ENCODE data around the gene SCNN1B. TPM values are rescaled to one million over a fixed set of nuclear protein-coding genes. Genes with fewer than 3 reads are reported as not detected.

Gene SCNN1B
- total RNA-seq, 3 donors from 2014 or later (not counting 1 experiment from before 2014, with no cell fraction given), result not detected

DNA sequence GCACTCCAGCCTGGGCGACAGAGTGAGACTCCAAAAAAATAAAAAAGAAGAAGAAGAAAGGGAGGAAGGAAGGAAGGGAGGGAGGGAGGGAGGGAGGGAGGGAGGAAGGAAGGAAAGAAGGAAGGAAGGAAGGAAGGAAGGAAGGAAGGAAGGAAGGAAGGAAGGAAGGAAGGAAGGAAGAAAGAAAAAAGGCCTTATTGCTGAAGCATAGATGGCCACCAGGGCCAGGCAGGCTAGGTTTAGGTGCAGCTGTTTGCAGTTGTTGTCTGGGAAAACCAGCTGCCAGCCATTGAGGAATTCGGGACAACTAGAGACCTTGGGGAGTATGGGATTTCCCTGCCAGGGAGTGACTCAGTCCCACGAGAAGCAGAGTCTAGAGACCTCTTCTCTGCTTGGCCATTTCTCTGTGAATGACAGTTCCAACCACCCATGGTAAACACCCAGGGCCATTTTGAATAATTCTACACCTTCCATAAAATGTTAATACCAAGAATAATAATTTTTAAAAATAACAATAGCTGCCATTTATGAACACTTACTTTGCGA lies 31.0 kb downstream of the SCNN1B start:
- Mint-ChIP-seq H3K4me1 (no peaks in the 10 kb centered on the region), H3K36me3 (no peaks in the 10 kb centered on the region), H3K9me3 (no peaks in the 10 kb centered on the region), H3K4me3 (no peak overlapping the region), H3K27me3 (ENCODE audit: low read depth in 2 of 2) (peaks cover 2 to 10% of the 10 kb centered on the region in 2 donors), H3K27ac (no peak overlapping the region)
- Histone ChIP-seq H3K27ac (ENCODE audit: low read length) (no peak overlapping the region), H3K4me3 (ENCODE audit: low read length) (no peak overlapping the region), H3K9me3 (ENCODE audit: control insufficient read depth, insufficient read depth, low read length) (no peaks in the 10 kb centered on the region), H3K36me3 (ENCODE audit: control insufficient read depth, insufficient read depth, low read length) (no peaks in the 10 kb centered on the region), H3K27me3 (ENCODE audit: control insufficient read depth, insufficient read depth, low read length) (no peaks in the 10 kb centered on the region), H3K4me1 (ENCODE audit: control insufficient read depth, insufficient read depth, low read length) (no peaks in the 10 kb centered on the region)
- DNase-seq, result no peak
- no peak for ATAC-seq
- intact Hi-C loops (cut with micrococcal nuclease), result no loop called here
- WGBS (ENCODE audit: insufficient coverage), result 84% methylated on average over 4 of the region's 4 CpGs
- TF ChIP-seq, protein P1, sequence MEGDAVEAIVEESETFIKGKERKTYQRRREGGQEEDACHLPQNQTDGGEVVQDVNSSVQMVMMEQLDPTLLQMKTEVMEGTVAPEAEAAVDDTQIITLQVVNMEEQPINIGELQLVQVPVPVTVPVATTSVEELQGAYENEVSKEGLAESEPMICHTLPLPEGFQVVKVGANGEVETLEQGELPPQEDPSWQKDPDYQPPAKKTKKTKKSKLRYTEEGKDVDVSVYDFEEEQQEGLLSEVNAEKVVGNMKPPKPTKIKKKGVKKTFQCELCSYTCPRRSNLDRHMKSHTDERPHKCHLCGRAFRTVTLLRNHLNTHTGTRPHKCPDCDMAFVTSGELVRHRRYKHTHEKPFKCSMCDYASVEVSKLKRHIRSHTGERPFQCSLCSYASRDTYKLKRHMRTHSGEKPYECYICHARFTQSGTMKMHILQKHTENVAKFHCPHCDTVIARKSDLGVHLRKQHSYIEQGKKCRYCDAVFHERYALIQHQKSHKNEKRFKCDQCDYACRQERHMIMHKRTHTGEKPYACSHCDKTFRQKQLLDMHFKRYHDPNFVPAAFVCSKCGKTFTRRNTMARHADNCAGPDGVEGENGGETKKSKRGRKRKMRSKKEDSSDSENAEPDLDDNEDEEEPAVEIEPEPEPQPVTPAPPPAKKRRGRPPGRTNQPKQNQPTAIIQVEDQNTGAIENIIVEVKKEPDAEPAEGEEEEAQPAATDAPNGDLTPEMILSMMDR (IDR thresholded peaks at IDR 0.05), result no peak

DNA sequence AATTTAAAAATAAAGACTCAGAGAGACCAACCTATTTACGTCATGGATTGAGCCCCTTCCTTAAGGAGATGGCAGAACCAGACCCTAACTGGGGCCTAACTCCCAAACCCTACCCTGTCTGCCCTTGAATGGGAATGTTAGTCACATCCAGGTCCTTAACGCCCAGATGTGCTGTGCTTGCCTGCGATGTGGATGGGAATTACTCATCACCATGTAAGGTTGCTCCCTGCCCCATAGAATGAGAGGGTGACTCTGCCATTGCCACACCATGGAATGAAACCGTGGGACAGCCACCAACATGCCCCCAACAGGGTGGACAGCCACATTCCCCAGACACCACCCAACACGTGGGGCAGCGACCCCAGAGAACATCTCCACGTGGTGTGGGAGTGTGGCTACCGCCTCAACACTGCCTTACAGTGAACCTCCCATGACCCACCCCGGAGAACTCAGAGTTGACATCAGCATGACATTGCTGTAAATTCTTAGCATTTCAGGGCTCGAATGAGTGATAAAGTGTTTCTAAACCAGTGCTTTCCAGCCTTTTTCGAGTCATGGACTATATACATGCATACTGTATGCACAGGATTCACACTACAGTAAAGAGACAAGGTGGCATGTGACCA lies 31.8 kb downstream of the SCNN1B start:
- no peaks in the 10 kb centered on the region for H3K4me1 Mint-ChIP-seq
- 91% methylated on average over 11 of the region's 11 CpGs for WGBS (ENCODE audit: insufficient coverage)
- no peaks in the 10 kb centered on the region for H3K4me1 ChIP-seq (ENCODE audit: control insufficient read depth, insufficient read depth, low read length)
- H3K27ac ChIP-seq (ENCODE audit: low read length), result no peak overlapping the region
- no peaks in the 10 kb centered on the region for H3K36me3 Mint-ChIP-seq
- no peaks in the 10 kb centered on the region for H3K27me3 ChIP-seq (ENCODE audit: control insufficient read depth, insufficient read depth, low read length)
- no peak overlapping the region for H3K4me3 Mint-ChIP-seq
- no peaks in the 10 kb centered on the region for H3K9me3 Mint-ChIP-seq
- TF ChIP-seq, protein P1 (IDR thresholded peaks at IDR 0.05), result no peak
- H3K27ac Mint-ChIP-seq, result no peak overlapping the region
- H3K4me3 ChIP-seq (ENCODE audit: low read length), result no peak overlapping the region
- no peak for DNase-seq
- ATAC-seq, result no peak
- intact Hi-C loops (cut with micrococcal nuclease), result no loop called here
- H3K27me3 Mint-ChIP-seq (ENCODE audit: low read depth in 2 of 2), result peaks cover 2 to 16% of the 10 kb centered on the region in 2 donors
- no peaks in the 10 kb centered on the region for H3K36me3 ChIP-seq (ENCODE audit: control insufficient read depth, insufficient read depth, low read length)
- no peaks in the 10 kb centered on the region for H3K9me3 ChIP-seq (ENCODE audit: control insufficient read depth, insufficient read depth, low read length)

DNA sequence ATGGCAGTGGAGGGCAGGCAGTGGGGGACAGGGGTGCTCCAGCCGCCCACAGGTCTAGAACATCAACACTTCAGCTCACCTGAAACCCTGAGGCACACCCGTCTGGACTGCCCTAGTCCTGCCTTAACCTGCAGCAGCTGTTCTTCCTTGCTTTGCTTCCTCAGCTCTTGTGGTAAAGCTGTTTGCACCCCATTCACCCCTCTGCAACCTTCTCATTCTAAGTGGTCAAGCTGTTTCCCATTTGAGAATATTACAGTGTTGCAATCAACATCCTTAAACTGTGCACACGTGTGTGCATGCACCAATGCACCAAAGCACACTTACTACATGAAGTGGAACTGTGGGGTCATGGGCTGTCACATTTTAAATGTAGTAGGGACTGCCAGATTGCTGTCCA lies 32.4 kb downstream of the SCNN1B start:
- no peak overlapping the region for H3K27ac ChIP-seq (ENCODE audit: low read length)
- no peaks in the 10 kb centered on the region for H3K36me3 ChIP-seq (ENCODE audit: control insufficient read depth, insufficient read depth, low read length)
- H3K4me1 Mint-ChIP-seq, result no peaks in the 10 kb centered on the region
- intact Hi-C loops (cut with micrococcal nuclease), result no loop called here
- H3K4me3 ChIP-seq (ENCODE audit: low read length), result no peak overlapping the region
- H3K9me3 Mint-ChIP-seq, result no peaks in the 10 kb centered on the region
- H3K4me1 ChIP-seq (ENCODE audit: control insufficient read depth, insufficient read depth, low read length), result no peaks in the 10 kb centered on the region
- peaks cover 2 to 16% of the 10 kb centered on the region in 2 donors for H3K27me3 Mint-ChIP-seq (ENCODE audit: low read depth in 2 of 2)
- no peak overlapping the region for H3K27ac Mint-ChIP-seq
- ATAC-seq (no peak), DNase-seq (no peak)
- TF ChIP-seq, protein P1 (IDR thresholded peaks at IDR 0.05), result no peak
- no peaks in the 10 kb centered on the region for H3K9me3 ChIP-seq (ENCODE audit: control insufficient read depth, insufficient read depth, low read length)
- no peaks in the 10 kb centered on the region for H3K36me3 Mint-ChIP-seq
- H3K4me3 Mint-ChIP-seq, result no peak overlapping the region
- 58% methylated on average over 3 of the region's 3 CpGs for WGBS (ENCODE audit: insufficient coverage)
- H3K27me3 ChIP-seq (ENCODE audit: control insufficient read depth, insufficient read depth, low read length), result no peaks in the 10 kb centered on the region

DNA sequence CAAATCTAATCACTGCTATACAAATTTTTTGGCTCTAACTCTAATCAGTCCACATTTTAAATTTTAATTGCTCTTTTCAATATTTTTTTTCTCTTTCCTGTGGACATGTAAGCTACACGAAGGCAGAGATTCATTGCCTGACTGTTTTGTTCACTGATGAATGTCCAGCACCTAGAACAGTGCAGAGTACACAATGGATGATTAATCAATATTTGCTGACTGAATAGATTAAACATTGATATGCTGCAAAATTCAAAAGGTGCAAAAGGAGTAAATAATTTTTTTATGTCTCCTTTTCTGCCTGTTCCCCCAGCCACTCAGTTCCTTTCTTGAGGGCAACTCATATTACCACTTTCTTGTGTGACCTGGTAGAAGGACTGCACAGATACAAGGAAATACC lies 32.8 kb downstream of the SCNN1B start:
- no peaks in the 10 kb centered on the region for H3K4me1 ChIP-seq (ENCODE audit: control insufficient read depth, insufficient read depth, low read length)
- no peaks in the 10 kb centered on the region for H3K27me3 ChIP-seq (ENCODE audit: control insufficient read depth, insufficient read depth, low read length)
- no peaks in the 10 kb centered on the region for H3K36me3 Mint-ChIP-seq
- H3K4me3 Mint-ChIP-seq, result no peak overlapping the region
- no peaks in the 10 kb centered on the region for H3K9me3 ChIP-seq (ENCODE audit: control insufficient read depth, insufficient read depth, low read length)
- no peaks in the 10 kb centered on the region for H3K9me3 Mint-ChIP-seq
- no peak overlapping the region for H3K27ac ChIP-seq (ENCODE audit: low read length)
- H3K4me1 Mint-ChIP-seq, result no peaks in the 10 kb centered on the region
- no peaks in the 10 kb centered on the region for H3K36me3 ChIP-seq (ENCODE audit: control insufficient read depth, insufficient read depth, low read length)
- DNase-seq (no peak), ATAC-seq (no peak)
- H3K27me3 Mint-ChIP-seq (ENCODE audit: low read depth in 2 of 2), result peaks cover 5 to 18% of the 10 kb centered on the region in 2 donors
- intact Hi-C loops (cut with micrococcal nuclease), result no loop called here
- 60% methylated on average over 1 of the region's 1 CpG for WGBS (ENCODE audit: insufficient coverage)
- no peak overlapping the region for H3K4me3 ChIP-seq (ENCODE audit: low read length)
- TF ChIP-seq, protein P1 (IDR thresholded peaks at IDR 0.05), result no peak
- H3K27ac Mint-ChIP-seq, result no peak overlapping the region
